NCI-H146 (cell line): Measurements from ENCODE around the gene EVC2.
A peak's percentile ranks its signal among the peaks of the same experiment; 100 is the strongest.

ENCODE experiments used
- DNase-seq: peaks from one replicate; lab custom pipeline; 2025; lab: John Stamatoyannopoulos, UW

The EVC2 gene

GRCh38 chr4:5664778-5665177 is 43.6 kb downstream of the EVC2 start:
- no peak for DNase-seq

- DNase-seq, result no peak
Measured at GRCh38 chr4:5662555-5662954, 45.8 kb downstream of the EVC2 start.

- no peak for DNase-seq
Measured at GRCh38 chr4:5661237-5661636, 47.1 kb downstream of the EVC2 start.

GRCh38 chr4:5660185-5660584 is 48.2 kb downstream of the EVC2 start:
- no peak for DNase-seq

GRCh38 chr4:5658974-5659373 is 49.4 kb downstream of the EVC2 start:
- DNase-seq, result no peak

- DNase-seq, result no peak
Measured at GRCh38 chr4:5656415-5656814, 51.9 kb downstream of the EVC2 start.

- no peak for DNase-seq
Measured at GRCh38 chr4:5654791-5655190, 53.6 kb downstream of the EVC2 start.

- DNase-seq, result no peak
Measured at GRCh38 chr4:5651089-5651488, 57.3 kb downstream of the EVC2 start.

- DNase-seq, result no peak
Measured at GRCh38 chr4:5650040-5650439, 58.3 kb downstream of the EVC2 start.

GRCh38 chr4:5647351-5647750 is 61.0 kb downstream of the EVC2 start:
- DNase-seq, result no peak

- DNase-seq, result no peak
Measured at GRCh38 chr4:5640096-5640495, 68.3 kb downstream of the EVC2 start.

GRCh38 chr4:5639556-5639955 is 68.8 kb downstream of the EVC2 start:
- DNase-seq, result no peak

GRCh38 chr4:5638976-5639375 is 69.4 kb downstream of the EVC2 start:
- DNase-seq, result no peak

- DNase-seq, result no peak
Measured at GRCh38 chr4:5638316-5638715, 70.0 kb downstream of the EVC2 start.

- DNase-seq, result peak; percentile 85
Measured at GRCh38 chr4:5636766-5637670, 71.3 kb downstream of the EVC2 start.

- no peak for DNase-seq
Measured at GRCh38 chr4:5635826-5636195, 72.5 kb downstream of the EVC2 start.

- no peak for DNase-seq
Measured at GRCh38 chr4:5632571-5632970, 75.8 kb downstream of the EVC2 start.

- DNase-seq, result no peak
Measured at GRCh38 chr4:5632066-5632440, 76.3 kb downstream of the EVC2 start.

GRCh38 chr4:5631352-5632065 is 76.8 kb downstream of the EVC2 start:
- no peak for DNase-seq

- DNase-seq, result no peak
Measured at GRCh38 chr4:5630762-5631161, 77.6 kb downstream of the EVC2 start.

GRCh38 chr4:5629542-5629941 is 78.8 kb downstream of the EVC2 start:
- no peak for DNase-seq

GRCh38 chr4:5626913-5627312 is 81.4 kb downstream of the EVC2 start:
- no peak for DNase-seq

- no peak for DNase-seq
Measured at GRCh38 chr4:5622596-5622995, 85.8 kb downstream of the EVC2 start.
